OCI-LY3 (cell line): ENCODE measurements around the gene RNF183.

Experiments
- H2AFZ ChIP-seq: fragments of 200-600, 300-600 bp; shearing (Covaris generic); 2 replicates; pipeline ENCODE4 v1.6.0; 2014; ENCODE audit warnings: antibody characterized with exemption, low read depth, low read length
- H3K27ac ChIP-seq: fragments of 200-600, 300-600 bp; sonication (generic); 2 replicates; pipeline ENCODE4 v1.5.1; 2014; ENCODE audit warnings: mild to moderate bottlenecking, low read length, moderate library complexity, mixed read lengths
- H3K27me3 ChIP-seq: fragments of 200-600, 300-600 bp; sonication (generic); 2 replicates; pipeline ENCODE4 v1.6.1; 2014; ENCODE audit warnings: low read depth, low read length, mixed read lengths
- H3K36me3 ChIP-seq: fragments of 200-600, 300-600 bp; sonication (generic); replicated peaks from 2 replicates; pipeline ENCODE3; 2014; ENCODE audit warnings: low read depth, low read length, mixed read lengths
- H3K4me1 ChIP-seq: fragments of 300-600, 200-600 bp; sonication (generic); 2 replicates; pipeline ENCODE4 v1.6.1; 2014; ENCODE audit warnings: low read length, mixed read lengths
- H3K4me2 ChIP-seq: fragments of 200-600, 300-600 bp; sonication (generic); 2 replicates; pipeline ENCODE4 v1.6.1; 2014; ENCODE audit warnings: low read length, mixed read lengths
- H3K4me3 ChIP-seq: fragments of 300-600, 200-600 bp; sonication (generic); 2 replicates; pipeline ENCODE4 v1.5.1; 2014; ENCODE audit warnings: antibody characterized with exemption, mild to moderate bottlenecking, low read length, moderate library complexity
- H3K79me2 ChIP-seq: fragments of 300-600, 200-600 bp; shearing (Covaris generic); 2 replicates; pipeline ENCODE4 v1.6.1; 2014; ENCODE audit warnings: mild to moderate bottlenecking, low read length, mixed read lengths
- H3K9ac ChIP-seq: fragments of 300-600, 200-600 bp; shearing (Covaris generic); 2 replicates; pipeline ENCODE4 v1.6.0; 2014; ENCODE audit warnings: mild to moderate bottlenecking, low read length, moderate library complexity
- H3K9me3 ChIP-seq: fragments of 200-600, 300-600 bp; shearing (Covaris generic); 2 replicates; pipeline ENCODE4 v1.6.1; 2014; ENCODE audit warnings: low read length, mixed read lengths; ENCODE audit not compliant: insufficient read depth
- H4K20me1 ChIP-seq: fragments of 200-600, 300-600 bp; sonication (generic); 2 replicates; pipeline ENCODE4 v1.6.1; 2016; ENCODE audit warnings: low read length, mixed read lengths; ENCODE audit not compliant: insufficient read depth
- CTCF ChIP-seq: fragments of 200-600, 300-600 bp; sonication (generic); IDR thresholded peaks from 2 replicates; pipeline ENCODE4 v1.5.1; 2014; ENCODE audit warnings: antibody characterized with exemption, low read length, low read depth
- EZH2phosphoT487 ChIP-seq: fragments of 200-600 bp; shearing (Covaris generic); IDR thresholded peaks from 2 replicates; pipeline ENCODE4 v1.6.1; 2018; ENCODE audit warnings: antibody characterized with exemption, mixed run types, low read depth

RNF183 gene

GRCh38 chr9:113311961-113312360 is 8.8 kb upstream of the RNF183 start:
- Histone ChIP-seq H3K36me3 (no peaks in the 10 kb centered on the region), H4K20me1 (no peaks in the 10 kb centered on the region), H3K4me1 (no peaks in the 10 kb centered on the region), H3K9me3 (no peaks in the 10 kb centered on the region), H3K4me2 (no peak overlapping the region), H3K9ac (no peak overlapping the region), H3K79me2 (no peaks in the 10 kb centered on the region), H3K27ac (no peak overlapping the region), H2AFZ (no peak overlapping the region), H3K27me3 (peaks cover 7% of the 10 kb centered on the region; the same call in 1 of the 2 replicates), H3K4me3 (no peak overlapping the region)
- TF ChIP-seq EZH2phosphoT487, result no peak
- no peak for TF ChIP-seq CTCF

GRCh38 chr9:113310538-113310937 is 7.4 kb upstream of the RNF183 start:
- Histone ChIP-seq H3K4me2 (no peak overlapping the region), H3K27me3 (peaks cover 7% of the 10 kb centered on the region; the same call in 1 of the 2 replicates), H3K4me3 (no peak overlapping the region), H3K4me1 (no peaks in the 10 kb centered on the region), H2AFZ (no peak overlapping the region), H3K9me3 (no peaks in the 10 kb centered on the region), H3K36me3 (no peaks in the 10 kb centered on the region), H4K20me1 (no peaks in the 10 kb centered on the region), H3K27ac (no peak overlapping the region), H3K79me2 (no peaks in the 10 kb centered on the region), H3K9ac (no peak overlapping the region)
- TF ChIP-seq EZH2phosphoT487, result no peak
- TF ChIP-seq CTCF, result no peak

- Histone ChIP-seq H3K27ac (no peak overlapping the region), H3K36me3 (no peaks in the 10 kb centered on the region), H3K9me3 (no peaks in the 10 kb centered on the region), H2AFZ (no peak overlapping the region), H3K4me2 (no peak overlapping the region), H3K79me2 (no peaks in the 10 kb centered on the region), H3K4me1 (no peaks in the 10 kb centered on the region), H4K20me1 (no peaks in the 10 kb centered on the region), H3K4me3 (no peak overlapping the region), H3K9ac (no peak overlapping the region), H3K27me3 (no peaks in the 10 kb centered on the region; the same call in 1 of the 2 replicates)
- peak; percentile 84 for TF ChIP-seq CTCF
- no peak for TF ChIP-seq EZH2phosphoT487
Observed at GRCh38 chr9:113309204-113309813, 6.1 kb upstream of the RNF183 start.

- no peak overlapping the region for H3K4me2 ChIP-seq
- H3K4me3 ChIP-seq, result no peak overlapping the region
- no peak overlapping the region for H3K9ac ChIP-seq
- no peaks in the 10 kb centered on the region for H4K20me1 ChIP-seq
- H2AFZ ChIP-seq, result no peak overlapping the region
- H3K9me3 ChIP-seq, result no peaks in the 10 kb centered on the region
- H3K79me2 ChIP-seq, result no peaks in the 10 kb centered on the region
- H3K36me3 ChIP-seq, result no peaks in the 10 kb centered on the region
- no peaks in the 10 kb centered on the region; the same call in 1 of the 2 replicates for H3K27me3 ChIP-seq
- no peak overlapping the region for H3K27ac ChIP-seq
- no peak for TF ChIP-seq CTCF
- TF ChIP-seq EZH2phosphoT487, result no peak
- no peaks in the 10 kb centered on the region for H3K4me1 ChIP-seq
Observed at GRCh38 chr9:113307396-113307975, 4.3 kb upstream of the RNF183 start.
